GM18508 (cell line): ENCODE measurements around the gene PPFIBP2.

ENCODE experiments used
- ATAC-seq: cut with Tn5 transposase; IDR thresholded peaks from one replicate; pipeline ENCODE4 v1.9.1; 2021; ENCODE audit warnings: moderate number of reproducible peaks; ENCODE audit not compliant: insufficient read depth, unreplicated experiment

The PPFIBP2 gene

DNA sequence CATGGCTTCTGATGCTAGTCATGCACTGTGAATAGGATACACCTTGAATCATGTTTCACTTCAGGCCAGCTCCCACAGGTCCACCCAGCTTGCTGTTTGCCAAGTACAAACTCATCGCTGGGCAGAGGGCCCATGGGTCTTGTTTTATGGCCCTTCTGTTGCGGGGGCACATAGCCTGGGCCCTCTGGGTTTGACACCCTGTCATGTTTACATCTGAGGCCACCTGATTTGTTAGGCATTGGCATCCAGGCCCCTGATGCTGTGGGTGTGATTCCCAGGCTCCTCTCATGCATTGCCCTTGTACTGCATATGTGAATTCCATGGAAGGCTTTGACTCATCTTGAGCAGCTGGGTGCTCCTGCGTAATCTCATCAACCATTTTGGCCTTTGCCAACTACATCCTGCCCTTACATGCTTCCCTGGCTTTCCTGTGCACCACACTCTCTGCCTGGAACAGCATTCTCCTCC lies 32.6 kb downstream of the PPFIBP2 start:
- no peak for ATAC-seq

DNA sequence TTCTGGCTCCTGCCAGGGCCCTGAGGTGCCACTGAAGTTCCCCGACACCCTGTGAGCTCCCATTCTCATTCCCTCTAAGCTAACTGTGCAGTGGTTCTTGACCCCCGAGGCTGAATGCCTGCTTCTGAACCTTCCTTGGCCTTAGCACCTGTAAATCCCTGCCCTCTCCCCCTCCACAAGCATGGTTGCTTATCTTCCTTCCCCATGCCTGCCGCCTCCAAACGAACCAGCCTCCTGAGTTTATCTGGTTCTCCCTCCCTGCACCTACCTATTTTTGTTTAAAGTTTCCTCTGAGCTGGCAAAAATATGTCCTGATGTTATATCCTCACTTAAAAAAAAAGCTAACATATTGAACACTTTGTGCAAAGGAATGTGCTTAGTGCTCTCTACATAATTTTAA lies 33.9 kb downstream of the PPFIBP2 start:
- ATAC-seq = no peak

DNA sequence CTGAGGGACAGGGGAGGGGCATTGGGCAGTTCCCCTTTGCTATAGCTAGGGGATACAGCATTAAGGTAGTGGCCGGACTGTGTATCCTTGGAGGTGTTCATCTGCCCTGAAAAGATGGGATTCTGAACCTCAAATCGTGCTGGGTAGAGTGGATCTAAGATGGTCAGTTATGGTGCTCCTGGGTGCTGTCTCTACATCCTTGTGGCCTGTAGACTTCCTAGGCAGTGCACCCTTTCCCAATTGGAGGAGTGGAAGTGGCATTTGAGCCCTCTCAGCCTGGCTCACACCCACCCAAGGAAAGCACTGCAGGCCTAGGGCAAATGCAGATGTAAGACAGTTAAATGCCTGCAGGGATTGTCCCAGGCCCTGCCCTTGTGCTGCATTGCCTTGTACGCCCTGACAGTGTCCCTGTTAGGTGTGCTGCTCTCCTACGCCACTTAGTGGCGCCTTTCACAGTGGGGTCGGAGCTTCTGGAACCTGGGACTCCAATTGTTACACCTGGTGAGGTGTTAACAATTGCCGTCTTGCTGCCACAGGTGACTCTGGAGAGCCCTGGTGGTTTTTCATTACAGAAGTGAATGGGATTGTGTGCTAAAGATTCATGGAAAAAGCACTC lies 35.0 kb downstream of the PPFIBP2 start:
- ATAC-seq = peak; percentile 68

DNA sequence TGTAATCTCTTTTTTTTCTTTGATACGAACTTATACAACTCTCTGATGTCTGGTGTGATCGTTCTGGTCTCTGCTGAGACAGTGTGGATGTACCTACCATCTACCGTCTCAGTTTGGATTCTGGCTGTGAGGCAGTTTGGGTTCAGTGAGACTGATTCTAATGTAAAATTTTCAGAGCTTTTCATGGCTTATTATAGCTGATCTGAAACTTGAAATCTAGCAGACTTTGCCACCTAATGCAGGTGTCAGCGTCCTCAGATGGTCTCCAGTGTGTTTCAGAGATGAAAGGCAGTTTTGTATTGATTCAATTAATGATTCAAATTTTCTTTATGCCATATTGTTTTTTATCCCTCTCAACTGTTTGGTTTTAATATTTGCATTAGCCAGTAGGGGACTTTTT lies 35.9 kb downstream of the PPFIBP2 start:
- ATAC-seq = no peak

DNA sequence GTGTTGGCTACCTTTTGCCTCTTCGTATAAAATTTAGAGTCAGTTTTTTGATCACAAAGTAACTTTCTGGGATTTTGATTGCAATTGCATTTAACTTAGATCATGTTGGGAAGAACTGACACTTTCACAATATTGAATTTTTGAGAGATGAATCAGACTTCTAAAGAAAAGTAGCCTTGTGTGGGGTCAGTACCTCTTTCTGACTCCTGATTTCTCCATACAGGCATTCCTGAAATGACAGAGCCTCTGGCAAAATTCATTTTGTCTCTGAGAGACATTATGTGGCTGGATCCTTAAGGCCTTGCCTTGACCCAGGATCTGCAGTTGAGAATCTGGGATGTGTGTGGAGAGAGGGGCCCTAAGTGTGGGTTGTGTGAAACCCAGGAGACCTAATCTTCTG lies 37.8 kb downstream of the PPFIBP2 start:
- no peak for ATAC-seq

DNA sequence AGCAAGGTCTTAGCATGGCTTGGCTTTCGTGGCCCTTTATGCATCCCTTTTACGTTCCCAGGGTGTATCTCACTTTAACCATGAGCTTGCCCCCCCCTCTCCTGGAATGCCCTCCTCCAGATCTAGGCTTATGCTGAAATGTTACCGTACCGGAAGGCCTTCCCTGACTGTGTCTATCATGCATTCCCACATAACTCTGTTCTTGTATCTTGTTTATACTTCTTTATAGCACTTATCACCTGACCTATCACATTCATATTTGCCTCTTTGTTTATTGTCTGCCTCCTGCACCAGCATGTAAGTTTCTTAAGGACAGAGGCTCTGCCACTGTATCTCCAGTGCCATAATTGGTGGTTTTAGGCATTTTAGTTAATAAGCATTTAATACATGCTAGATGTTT lies 38.9 kb downstream of the PPFIBP2 start:
- no peak for ATAC-seq

DNA sequence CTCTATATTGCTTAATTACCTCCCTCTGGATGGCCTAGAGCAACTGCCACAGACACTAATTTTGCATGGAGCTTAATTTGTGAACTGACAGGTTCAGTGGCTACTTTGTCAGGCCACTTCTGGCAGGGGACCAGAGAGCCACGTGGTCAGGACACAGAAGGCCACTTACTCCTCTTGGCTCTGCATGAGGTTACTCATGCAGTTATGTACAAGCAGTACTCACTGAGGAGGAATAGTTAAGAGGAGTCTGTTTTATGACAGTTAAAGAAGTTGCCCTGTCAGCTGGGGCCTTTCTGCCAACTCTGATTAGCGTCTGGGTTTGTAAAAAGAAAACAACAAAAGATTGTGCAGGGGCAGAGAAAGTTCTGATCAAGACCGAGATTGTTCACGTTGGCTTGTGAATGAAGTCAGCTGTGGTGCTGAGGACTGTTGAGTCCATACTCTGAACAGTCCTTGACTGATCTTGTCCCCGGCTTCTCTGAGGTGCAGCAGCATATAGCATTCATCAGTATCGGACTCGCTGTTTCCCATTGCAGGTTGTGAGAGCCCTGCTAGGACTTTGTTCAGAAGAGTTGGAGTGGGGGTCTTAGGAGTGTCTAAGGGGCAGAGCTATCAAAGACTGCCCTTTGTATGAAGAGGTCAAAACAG lies 41.4 kb downstream of the PPFIBP2 start:
- ATAC-seq = no peak

DNA sequence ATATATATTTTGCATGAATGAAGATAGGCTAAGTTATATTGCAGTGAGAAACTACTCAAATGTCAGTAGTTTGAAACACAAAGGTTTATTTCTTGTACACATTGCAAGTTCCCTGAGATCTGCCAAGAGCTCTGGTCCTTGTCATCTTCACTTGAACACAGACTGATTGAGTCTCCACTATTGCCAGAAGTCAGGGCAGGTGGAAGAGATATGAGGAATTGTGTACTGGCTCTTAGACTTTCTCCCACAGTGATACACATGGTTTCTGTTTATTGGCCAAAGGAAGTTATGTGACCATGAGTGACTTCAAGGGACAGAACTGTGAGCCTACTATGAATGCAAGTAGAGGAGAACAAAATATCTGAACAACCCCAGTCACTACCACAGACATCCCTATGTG lies 44.2 kb downstream of the PPFIBP2 start:
- ATAC-seq = no peak

DNA sequence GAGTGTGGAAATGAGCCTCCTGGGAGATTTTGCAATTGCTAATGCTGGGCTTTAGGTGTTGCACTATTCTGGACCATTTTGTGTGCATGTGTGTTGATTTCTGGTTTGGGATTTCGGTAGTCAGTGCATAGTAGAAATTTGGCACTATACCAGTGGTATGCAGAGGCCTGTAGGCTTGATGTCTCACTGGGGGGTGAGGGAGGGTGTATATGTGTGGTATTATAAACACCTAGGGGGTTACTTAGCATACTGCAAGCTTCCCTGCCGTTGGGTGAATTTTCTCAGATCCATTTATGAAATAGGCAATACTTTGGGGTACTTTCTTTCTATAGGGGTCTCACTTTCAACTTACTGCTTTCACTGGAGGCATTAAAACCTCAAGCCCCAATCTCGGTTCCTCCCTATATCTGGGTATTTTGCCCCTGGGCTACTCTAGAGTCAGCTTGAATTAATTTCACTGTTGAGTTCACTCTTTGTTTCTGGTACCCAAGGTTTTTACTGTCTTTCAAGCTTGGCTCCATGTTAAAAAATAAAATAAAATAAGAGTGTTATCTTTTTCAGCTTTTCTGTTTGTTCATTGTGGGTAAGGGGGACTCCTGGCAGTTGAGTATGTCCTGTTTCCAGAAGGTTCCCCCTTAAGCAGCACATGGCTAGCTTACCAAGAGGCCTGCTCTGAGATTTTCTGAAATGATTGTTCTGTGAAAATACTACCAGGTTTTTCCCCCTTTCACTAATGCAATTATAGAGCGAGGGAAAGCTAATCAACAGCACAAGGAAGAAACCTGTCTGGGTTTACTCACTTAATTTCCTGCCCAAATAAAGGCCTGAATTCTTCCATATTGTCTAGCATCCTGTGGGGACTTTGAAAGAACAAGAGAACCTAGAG lies 45.8 kb downstream of the PPFIBP2 start:
- peak; percentile 43 for ATAC-seq

DNA sequence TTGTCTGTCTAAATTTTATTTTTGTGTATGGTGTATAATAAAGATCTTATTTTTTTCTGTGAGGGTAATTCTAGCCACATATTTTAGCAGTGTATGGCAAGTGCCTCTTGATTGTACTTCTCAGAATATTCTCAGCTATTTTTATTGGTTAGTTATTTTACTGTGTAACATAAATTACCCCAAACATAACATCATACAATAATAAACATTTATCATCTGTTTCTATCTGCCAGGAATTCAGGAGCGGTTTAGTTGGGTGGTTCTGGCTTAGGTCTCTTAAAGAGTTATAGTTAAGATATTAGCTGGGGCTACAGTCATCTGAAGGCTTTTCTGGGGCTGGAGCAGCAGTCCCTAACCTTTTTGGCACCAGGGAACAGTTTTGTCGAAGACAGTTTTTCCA lies 47.8 kb downstream of the PPFIBP2 start:
- ATAC-seq = no peak

DNA sequence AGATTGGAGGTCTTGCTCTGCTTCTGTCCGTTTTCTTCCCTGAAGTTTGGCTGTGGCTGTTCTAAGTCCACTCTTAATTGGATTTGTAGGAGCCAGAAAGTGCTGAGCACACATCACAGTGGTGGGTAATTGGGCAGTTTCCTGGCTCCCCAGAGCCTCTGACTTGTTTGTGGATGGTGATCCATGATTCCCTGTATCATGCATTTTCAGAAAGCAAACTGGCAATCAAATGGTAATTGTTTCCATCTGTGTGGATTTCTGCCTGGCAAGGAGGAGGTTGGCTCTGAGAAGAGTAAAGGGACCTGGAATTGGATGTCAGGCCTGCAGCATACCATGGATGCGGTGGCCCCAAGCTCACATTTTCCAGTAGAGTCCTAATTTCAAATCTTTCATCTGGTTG lies 49.5 kb downstream of the PPFIBP2 start:
- ATAC-seq = no peak

DNA sequence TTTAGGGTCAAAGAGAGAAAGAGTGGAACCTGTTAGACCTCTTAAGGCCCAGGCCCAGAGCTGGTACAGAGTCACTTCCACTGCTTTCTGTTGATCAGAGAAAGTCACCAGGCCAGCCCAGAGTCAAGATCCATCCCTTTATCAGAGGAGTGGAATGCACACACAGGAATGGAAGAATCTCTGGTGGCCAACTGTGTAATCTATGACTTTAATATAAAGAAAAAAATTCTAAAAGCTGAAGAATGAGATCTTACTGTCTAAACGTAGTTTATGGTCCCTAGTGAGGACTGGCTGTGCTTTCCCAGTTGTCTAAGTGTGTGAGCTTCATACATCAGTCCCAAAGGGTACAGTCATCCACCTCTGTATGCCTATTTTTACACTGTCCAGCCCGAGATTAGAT lies 51.0 kb downstream of the PPFIBP2 start:
- no peak for ATAC-seq

DNA sequence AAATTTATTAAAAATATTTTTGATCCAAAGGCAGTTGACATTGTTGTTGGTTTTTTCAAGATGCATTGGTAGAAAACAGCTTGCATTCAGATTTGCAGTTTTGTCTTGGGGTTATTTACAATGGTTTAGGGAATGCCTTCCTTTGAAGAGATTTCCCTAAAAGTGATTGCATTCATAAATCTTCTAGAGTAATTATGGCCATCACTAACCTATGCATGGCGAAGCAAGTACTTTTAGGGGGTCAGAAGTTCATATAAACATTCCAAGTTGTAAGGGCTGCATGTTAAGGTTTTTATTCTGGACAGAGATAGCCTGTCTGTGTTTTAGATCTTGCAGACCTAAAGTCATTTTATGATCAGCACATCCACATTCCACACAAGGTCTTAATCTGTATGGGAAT lies 53.5 kb downstream of the PPFIBP2 start:
- no peak for ATAC-seq

DNA sequence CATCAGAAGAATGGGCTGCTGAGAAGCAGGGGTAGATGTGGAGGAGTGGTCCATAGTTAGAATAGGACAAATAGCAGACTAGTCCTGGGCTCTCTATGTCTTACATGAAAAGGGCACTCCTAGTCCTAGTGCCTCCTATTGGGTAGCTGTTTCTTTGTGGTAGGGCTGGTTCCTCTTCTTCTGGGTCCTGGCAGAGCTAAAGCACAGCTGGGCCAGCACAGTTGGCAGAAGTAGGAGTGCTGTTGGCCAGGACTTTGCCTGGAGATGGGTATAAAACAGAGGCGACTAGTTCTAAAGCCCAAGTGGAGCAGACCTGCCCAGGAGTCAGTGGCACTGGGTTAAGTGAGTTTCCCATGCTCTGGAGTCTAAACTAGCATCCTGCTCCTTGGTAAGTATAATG lies 55.2 kb downstream of the PPFIBP2 start:
- ATAC-seq = no peak

DNA sequence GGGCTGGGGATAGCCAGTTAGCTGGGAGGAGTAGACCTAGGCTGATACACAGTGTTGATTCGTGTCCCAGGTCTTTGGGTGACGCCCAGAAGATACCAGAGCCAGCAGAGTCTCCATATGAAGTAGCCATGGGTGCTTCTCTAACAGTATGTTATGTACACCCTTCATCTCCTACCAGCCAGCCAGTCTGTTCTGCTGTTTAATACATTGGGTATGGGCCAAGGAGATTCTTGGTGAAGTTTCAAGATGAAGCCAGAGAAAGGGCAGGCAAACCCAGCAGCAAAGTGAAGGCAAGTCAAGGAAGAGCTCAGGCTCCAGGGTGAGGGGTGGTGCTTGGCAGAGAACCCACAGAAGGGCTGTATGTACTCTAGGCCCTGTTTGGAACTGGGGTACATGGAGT lies 56.4 kb downstream of the PPFIBP2 start:
- ATAC-seq = no peak

DNA sequence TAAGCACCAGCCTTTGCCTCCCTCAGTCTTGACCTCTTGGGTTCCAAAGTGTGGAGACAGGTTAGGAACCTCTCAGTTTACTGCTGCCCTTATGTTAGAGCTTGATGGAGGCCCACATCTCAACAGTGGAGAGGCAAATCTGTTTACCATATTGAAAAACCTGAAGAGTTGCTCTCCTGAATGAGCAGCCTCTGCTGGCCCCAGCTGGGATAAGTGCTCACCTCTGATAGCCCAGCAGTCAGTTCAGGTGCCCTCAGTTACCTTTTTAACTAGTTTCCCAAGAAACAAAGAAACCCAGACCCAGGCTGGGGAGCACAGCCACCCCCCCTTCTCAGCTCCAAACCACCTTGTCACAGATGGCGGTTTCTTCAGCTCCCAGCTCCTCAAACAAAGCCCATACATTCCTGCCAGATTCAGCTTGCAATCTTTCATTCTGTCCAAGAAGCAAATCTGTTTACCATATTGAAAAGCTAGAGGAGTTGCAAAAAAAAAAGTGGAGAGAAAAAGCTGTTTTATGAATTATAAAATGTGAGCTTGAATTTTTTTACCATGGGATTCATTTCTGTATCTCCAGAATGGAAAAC lies 57.2 kb downstream of the PPFIBP2 start:
- no peak for ATAC-seq

DNA sequence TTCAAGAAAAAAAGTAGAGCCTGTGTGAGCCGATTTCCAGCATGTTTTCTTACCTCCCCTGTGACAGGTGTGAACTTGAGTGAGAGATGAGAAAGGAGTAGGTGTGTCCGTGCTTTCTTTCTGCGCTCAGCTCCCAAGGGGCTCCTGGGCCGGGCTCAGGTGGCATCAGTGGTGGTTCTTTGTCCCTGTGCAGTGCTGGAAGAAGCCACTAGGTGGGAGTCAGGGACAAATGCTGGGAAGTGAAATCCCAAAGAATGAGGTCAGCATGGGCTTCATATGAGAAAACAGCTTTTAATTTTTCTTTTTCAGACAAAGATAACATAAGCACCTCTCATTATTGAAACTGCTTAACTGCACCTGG lies 57.8 kb downstream of the PPFIBP2 start:
- ATAC-seq = no peak

DNA sequence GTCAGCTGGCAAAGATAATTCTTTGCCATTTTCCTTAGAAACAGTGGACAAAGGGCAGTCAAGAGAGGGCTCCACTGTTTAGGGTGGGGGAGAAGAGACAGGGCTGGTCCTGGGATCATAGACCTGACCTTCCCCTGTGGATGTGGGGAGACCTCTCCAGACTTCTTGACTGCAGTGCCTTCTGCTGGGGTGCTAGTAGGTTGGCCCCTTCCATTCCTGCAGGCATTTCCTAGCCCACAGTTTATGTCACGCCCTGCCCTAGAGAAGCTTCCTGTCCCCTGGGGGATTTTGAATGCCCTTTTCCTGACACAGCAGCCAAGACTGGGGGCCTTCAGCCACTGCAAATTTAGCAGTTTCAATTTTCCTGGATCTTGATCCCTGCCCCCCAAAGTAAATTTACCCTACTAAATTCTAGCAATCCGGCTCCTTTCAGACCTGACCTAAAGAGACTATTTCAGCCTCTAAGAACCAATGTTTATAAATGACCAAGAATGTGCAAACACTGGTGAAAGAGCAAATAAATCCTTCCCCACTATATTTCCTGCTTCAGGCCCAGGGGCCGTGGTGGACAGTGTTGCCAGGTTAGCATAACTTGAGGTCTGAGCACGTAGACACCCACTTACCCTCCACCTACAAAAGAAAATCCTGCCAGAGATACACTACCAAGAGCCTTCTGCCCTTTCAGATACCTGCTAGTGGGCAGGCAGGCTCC lies 58.4 kb downstream of the PPFIBP2 start:
- no peak for ATAC-seq

DNA sequence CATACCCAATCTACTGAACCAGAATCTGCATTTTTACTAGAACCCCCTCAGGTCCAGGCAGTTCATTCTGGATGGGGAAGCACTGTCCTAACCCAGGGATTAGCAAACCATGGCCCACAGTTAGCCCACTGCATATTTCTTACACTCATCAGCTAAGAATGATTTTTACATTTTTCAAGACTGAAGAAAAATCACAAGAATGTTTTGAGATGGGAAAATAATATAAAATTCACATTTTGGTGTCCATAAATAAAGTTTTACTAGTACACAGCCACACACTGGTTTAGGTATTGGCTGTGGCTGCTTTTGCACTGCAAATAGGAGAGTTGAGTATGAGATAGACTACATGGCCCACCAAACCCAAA lies 59.4 kb downstream of the PPFIBP2 start:
- ATAC-seq = no peak

DNA sequence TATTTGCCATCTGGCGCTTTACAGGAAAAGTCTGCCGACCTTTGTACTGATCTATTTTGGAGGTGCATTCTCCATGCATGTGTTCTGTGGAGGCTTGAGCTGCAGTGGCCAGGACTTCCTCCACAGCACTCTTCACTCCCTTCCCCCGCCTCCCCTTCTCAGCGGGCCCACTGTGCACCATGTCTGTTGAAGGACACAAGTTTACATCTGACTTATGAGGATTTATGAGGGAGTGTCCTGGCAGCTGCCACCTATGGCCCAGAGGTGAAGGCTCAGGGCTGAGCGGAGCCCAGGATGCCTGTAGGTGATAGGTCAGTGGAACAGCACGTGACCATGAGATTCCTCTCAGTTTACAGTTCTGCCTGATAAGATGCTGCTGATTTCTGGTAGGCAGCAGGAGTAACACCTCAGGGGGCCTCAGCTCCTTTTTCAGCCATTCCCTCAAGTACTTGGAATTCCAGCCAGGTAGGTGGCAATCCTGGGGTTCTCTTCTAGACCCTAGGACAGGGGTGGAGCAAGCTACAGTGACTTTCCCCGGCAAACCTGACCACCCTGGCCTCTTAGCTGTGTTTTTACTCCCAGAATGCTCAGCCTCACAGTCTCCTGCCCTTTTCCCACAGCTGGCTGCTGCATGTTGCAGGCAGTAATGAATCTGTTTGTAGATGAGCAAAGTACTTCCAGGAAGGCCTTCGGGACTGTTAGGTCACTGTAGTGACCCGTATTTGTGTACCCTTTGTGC lies 59.9 kb downstream of the PPFIBP2 start:
- ATAC-seq = no peak
